HL-60 (cell line): Measurements from ENCODE around the gene LSM10.
A peak's percentile ranks its signal among the peaks of the same experiment; 100 is the strongest.

ENCODE experiments used
- DNase-seq, 2 experiments: peaks; one replicate each; pipeline ENCODE4 v3.0.0-alpha.2; 2010 to 2020; ENCODE audit warnings: low read depth in 1 of 2, low spot score in 1 of 2
- H3K27ac ChIP-seq: fragments of 250-450 bp; sonication (Bioruptor Pico); replicated peaks from 2 replicates; pipeline ENCODE4 v1.5.1; 2020; ENCODE audit warnings: mild to moderate bottlenecking, moderate library complexity
- H3K27me3 ChIP-seq: fragments of 250-450 bp; sonication (Bioruptor Pico); 2 replicates; pipeline ENCODE4 v1.5.1; 2021; ENCODE audit warnings: mild to moderate bottlenecking, moderate library complexity; ENCODE audit not compliant: insufficient read depth, poor library complexity, severe bottlenecking
- H3K4me3 ChIP-seq: replicated peaks from 2 replicates; pipeline ENCODE4 v1.5.1; 2011; ENCODE audit warnings: mild to moderate bottlenecking, control low read depth, low read length; ENCODE audit not compliant: insufficient read depth
- GABPA ChIP-seq: IDR thresholded peaks from 2 replicates; pipeline ENCODE4 v1.6.1; 2012; ENCODE audit warnings: low read depth
- POLR2AphosphoS5 ChIP-seq: IDR thresholded peaks from 2 replicates; pipeline ENCODE4 v1.6.1; 2012; ENCODE audit warnings: low read depth
- SPI1 ChIP-seq: IDR thresholded peaks from 2 replicates; pipeline ENCODE4 v1.6.1; 2012; ENCODE audit warnings: low read depth, mild to moderate bottlenecking, borderline replicate concordance
- TF ChIP-seq, protein P1 (sequence below): IDR thresholded peaks from one replicate; pipeline ENCODE4 v1.5.1; 2011; ENCODE audit warnings: low read length, control low read depth, inconsistent platforms; ENCODE audit not compliant: insufficient read depth
- TF ChIP-seq, protein P2 (sequence below): IDR thresholded peaks from 2 replicates; pipeline ENCODE4 v1.6.1; 2012; ENCODE audit warnings: low read depth; ENCODE audit not compliant: insufficient replicate concordance

The LSM10 gene

DNA sequence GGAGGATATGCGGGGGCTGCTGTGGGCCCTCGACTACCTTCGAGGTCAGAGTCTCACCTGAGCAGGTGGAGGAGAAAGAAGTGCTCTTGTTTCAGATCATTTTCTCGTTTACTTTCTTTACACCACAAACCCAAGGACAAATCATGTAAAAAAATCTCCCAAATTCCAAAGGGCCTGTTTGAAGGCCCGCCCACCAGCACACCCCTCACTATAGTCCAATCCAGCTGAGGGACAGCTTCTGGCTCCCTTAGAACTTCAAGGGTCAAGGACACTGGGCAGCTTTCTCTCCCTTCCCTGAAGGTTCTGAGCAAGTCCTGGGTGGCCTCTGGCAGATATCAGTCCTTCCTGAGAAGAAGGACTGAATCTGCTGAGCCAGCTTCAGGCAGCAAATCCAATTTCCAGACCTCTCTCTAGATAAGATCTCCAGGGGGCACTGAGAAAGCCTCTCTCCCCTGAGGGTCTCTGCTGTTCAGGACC lies 17.5 kb downstream of the LSM10 start:
- no peak for TF ChIP-seq SPI1
- TF ChIP-seq POLR2AphosphoS5: no peak
- TF ChIP-seq, protein P1, sequence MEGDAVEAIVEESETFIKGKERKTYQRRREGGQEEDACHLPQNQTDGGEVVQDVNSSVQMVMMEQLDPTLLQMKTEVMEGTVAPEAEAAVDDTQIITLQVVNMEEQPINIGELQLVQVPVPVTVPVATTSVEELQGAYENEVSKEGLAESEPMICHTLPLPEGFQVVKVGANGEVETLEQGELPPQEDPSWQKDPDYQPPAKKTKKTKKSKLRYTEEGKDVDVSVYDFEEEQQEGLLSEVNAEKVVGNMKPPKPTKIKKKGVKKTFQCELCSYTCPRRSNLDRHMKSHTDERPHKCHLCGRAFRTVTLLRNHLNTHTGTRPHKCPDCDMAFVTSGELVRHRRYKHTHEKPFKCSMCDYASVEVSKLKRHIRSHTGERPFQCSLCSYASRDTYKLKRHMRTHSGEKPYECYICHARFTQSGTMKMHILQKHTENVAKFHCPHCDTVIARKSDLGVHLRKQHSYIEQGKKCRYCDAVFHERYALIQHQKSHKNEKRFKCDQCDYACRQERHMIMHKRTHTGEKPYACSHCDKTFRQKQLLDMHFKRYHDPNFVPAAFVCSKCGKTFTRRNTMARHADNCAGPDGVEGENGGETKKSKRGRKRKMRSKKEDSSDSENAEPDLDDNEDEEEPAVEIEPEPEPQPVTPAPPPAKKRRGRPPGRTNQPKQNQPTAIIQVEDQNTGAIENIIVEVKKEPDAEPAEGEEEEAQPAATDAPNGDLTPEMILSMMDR: no peak
- TF ChIP-seq, protein P2, sequence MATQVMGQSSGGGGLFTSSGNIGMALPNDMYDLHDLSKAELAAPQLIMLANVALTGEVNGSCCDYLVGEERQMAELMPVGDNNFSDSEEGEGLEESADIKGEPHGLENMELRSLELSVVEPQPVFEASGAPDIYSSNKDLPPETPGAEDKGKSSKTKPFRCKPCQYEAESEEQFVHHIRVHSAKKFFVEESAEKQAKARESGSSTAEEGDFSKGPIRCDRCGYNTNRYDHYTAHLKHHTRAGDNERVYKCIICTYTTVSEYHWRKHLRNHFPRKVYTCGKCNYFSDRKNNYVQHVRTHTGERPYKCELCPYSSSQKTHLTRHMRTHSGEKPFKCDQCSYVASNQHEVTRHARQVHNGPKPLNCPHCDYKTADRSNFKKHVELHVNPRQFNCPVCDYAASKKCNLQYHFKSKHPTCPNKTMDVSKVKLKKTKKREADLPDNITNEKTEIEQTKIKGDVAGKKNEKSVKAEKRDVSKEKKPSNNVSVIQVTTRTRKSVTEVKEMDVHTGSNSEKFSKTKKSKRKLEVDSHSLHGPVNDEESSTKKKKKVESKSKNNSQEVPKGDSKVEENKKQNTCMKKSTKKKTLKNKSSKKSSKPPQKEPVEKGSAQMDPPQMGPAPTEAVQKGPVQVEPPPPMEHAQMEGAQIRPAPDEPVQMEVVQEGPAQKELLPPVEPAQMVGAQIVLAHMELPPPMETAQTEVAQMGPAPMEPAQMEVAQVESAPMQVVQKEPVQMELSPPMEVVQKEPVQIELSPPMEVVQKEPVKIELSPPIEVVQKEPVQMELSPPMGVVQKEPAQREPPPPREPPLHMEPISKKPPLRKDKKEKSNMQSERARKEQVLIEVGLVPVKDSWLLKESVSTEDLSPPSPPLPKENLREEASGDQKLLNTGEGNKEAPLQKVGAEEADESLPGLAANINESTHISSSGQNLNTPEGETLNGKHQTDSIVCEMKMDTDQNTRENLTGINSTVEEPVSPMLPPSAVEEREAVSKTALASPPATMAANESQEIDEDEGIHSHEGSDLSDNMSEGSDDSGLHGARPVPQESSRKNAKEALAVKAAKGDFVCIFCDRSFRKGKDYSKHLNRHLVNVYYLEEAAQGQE: no peak
- no peak for TF ChIP-seq GABPA
- Histone ChIP-seq H3K27me3 (no peaks in the 10 kb centered on the region), H3K27ac (no peak overlapping the region), H3K4me3 (no peak overlapping the region)
- DNase-seq: no peak

DNA sequence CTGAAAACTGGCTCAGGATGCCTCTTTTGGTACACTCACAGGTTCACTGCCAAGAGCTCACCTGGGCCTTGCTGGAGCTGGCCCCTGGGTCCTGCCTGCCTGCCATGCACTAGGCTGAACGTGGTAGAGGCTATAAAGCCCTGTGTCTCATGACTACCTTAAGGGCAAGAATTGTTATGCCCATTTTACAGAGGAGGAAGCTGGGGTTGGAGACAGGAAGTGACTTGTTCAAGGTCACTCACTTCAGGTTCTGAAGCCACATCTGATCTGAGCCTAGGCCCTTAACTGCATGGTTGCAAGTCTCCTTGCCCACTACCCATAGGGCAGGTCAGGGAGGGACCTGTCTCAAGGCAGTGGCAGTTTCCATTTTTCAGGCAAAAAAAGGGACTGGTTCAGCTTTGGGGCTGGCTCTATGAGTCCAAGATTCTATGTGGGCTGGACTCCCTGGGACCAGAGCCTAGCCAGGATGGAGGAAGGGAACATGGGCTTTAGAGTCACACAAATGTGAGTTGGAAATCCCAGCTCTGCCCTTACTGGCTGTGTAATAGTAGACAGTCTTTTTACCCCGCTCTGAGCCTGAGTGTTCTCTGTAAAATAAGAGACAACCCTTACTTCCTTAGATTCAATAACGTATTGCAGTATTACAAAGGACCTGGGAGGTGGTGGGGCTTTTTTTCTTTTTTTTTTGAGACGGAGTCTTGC lies 19.8 kb downstream of the LSM10 start:
- no peaks in the 10 kb centered on the region for H3K27me3 ChIP-seq
- DNase-seq: no peak
- TF ChIP-seq, protein P2: no peak
- TF ChIP-seq SPI1: no peak
- no peak overlapping the region for H3K27ac ChIP-seq
- no peak overlapping the region for H3K4me3 ChIP-seq

DNA sequence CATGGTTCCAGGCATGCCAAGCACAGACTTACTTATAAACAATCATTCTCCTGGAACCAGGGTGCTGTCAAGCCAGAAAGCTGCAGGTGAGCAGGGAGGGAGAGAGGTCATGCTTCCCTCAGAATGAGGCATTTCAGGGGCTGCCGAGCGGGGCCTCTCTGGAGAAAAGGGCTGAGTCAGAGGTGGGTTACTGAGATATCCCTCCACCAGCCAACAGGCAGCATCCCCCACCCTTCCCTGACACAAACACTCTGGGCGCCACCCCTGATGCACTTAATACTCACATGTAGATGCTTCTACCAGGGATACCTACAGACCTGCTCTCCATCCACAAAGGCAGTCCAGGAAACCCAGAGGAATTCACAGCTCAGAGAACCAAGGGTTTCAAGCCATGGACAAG lies 25.1 kb downstream of the LSM10 start:
- peak overlapping the region; percentile 87 for H3K27ac ChIP-seq
- no peak for DNase-seq
- H3K27me3 ChIP-seq: no peaks in the 10 kb centered on the region
- H3K4me3 ChIP-seq: no peak overlapping the region
- TF ChIP-seq, protein P1: no peak
- TF ChIP-seq SPI1 (no peak), POLR2AphosphoS5 (no peak), GABPA (no peak)
- TF ChIP-seq, protein P2: no peak
